HG03521 (cell line): ENCODE data around the gene GPHN.

Source experiments
- ATAC-seq: cut with Tn5 transposase; IDR thresholded peaks from one replicate; pipeline ENCODE4 v1.9.1; 2021; ENCODE audit warnings: mild to moderate bottlenecking, moderate library complexity; ENCODE audit not compliant: unreplicated experiment

Gene GPHN

GRCh38 chr14:67199016-67199415, 691.1 kb downstream of the GPHN start:
- ATAC-seq, result no peak

DNA sequence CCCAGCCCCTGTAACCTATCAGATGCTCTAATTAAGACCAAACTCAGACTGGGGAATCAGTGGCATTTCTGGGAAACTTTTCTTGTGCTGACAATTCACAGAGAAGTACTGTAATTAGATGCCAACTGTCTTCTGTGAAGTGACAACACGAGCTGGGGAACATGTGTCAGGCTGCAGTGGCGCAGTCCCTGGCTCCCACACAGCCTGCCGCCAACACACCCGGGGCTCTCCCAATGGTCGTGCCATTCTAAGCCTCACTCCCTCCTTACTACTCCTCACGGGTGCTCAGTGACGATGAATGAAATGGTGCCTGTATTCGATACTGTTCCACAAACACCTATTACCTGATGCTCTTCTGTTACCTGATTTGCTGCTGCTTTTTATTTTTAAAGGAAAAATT, 699.9 kb downstream of the GPHN start:
- no peak for ATAC-seq

GRCh38 chr14:67218126-67218525, 710.2 kb downstream of the GPHN start:
- no peak for ATAC-seq

- no peak for ATAC-seq
These were observed 713.5 kb downstream of the GPHN start for GRCh38 chr14:67221248-67221981.

DNA sequence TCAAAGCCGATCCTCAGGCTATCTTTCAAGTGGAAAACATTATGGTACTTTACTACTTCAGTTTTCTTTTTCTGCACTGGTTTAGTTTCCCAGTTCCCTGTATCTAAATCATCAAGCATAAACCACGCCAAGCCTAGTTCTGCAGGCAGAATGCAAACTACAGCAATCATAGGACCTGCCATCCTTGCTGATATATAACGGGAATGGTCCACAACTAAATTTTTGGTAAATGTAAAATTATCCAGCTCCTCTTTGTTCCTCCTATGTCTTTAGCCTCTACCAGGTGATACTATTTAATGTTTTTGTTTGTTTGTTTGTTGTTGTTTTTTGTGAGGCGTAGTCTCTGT, 714.0 kb downstream of the GPHN start:
- ATAC-seq, result no peak

- ATAC-seq, result no peak
These were observed 717.6 kb downstream of the GPHN start for GRCh38 chr14:67225523-67225922.

DNA sequence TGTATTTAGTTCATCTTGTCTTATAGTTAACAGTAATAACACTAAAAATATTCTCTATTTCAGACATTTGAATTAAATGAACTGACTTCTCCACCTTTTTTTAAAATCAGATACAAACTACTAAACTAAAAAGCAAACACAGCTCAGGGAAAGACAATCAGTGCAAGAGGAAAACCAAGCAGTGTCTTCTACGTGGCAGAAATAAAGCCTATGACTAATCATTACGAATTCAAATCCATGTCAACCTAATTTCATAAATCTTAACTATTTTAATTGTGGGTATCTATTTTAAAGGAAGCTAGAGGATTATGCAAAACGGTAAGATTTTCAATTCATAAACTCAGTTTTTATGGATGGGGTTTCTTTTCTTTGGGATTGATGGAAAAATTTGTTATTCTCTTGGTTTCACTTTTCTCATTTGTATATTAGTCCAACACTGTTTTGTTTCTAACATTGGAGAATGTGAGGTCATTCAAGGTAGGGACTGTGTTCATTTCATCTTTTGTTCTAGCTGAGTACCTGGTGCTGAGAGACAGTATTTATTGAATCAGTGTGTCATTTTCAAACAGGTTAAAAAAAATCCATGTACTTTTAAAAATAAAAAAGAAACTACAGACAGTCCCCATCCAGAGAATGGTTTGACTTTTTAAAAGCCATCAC, 720.5 kb downstream of the GPHN start:
- no peak for ATAC-seq
